ENCODE measurements around the gene ADGRV1.
"Not testable (repeated sequence)": the region's sequence is repeated elsewhere in the genome, so short reads cannot be mapped to it uniquely, and the experiment has no call there.

The ADGRV1 gene

GRCh38 chr5:90657788-90658187 lies 99.2 kb downstream of the ADGRV1 start:
- DNase-seq: no peak

- DNase-seq: no peak
Observed at GRCh38 chr5:90658620-90659019, 100.0 kb downstream of the ADGRV1 start.

- not testable (repeated sequence) for DNase-seq
Observed at GRCh38 chr5:90668079-90668565, 109.5 kb downstream of the ADGRV1 start.

- no peak for DNase-seq
Observed at GRCh38 chr5:90675222-90675621, 116.6 kb downstream of the ADGRV1 start.

GRCh38 chr5:90680921-90681563 lies 122.4 kb downstream of the ADGRV1 start:
- no peak for DNase-seq

- DNase-seq: no peak
Observed at GRCh38 chr5:90682278-90682677, 123.7 kb downstream of the ADGRV1 start.

- no peak for DNase-seq
Observed at GRCh38 chr5:90685425-90686022, 126.9 kb downstream of the ADGRV1 start.

GRCh38 chr5:90686363-90686762 lies 127.8 kb downstream of the ADGRV1 start:
- not testable (repeated sequence) for DNase-seq

- not testable (repeated sequence) for DNase-seq
Observed at GRCh38 chr5:90687458-90687857, 128.9 kb downstream of the ADGRV1 start.

GRCh38 chr5:90689064-90689463 lies 130.5 kb downstream of the ADGRV1 start:
- peak in 1 of 2 experiments; percentile 1 for DNase-seq

- peak; percentile 50 to 69 for DNase-seq
Observed at GRCh38 chr5:90690307-90690706, 131.7 kb downstream of the ADGRV1 start.

- DNase-seq: no peak
Observed at GRCh38 chr5:90691533-90691932, 132.9 kb downstream of the ADGRV1 start.

GRCh38 chr5:90696153-90696552 lies 137.6 kb downstream of the ADGRV1 start:
- DNase-seq: peak; percentile 87

- DNase-seq: no peak
Observed at GRCh38 chr5:90700299-90700698, 141.7 kb downstream of the ADGRV1 start.

- no peak for DNase-seq
Observed at GRCh38 chr5:90703932-90704331, 145.3 kb downstream of the ADGRV1 start.

GRCh38 chr5:90707698-90708097 lies 149.1 kb downstream of the ADGRV1 start:
- no peak for DNase-seq

GRCh38 chr5:90709323-90710155 lies 150.9 kb downstream of the ADGRV1 start:
- peak; percentile 9 to 37 for DNase-seq

GRCh38 chr5:90718387-90718786 lies 159.8 kb downstream of the ADGRV1 start:
- no peak for DNase-seq

- DNase-seq: no peak
Observed at GRCh38 chr5:90739567-90739966, 181.0 kb downstream of the ADGRV1 start.

GRCh38 chr5:90740244-90740799 lies 181.7 kb downstream of the ADGRV1 start:
- DNase-seq: no peak

GRCh38 chr5:90741022-90741564 lies 182.5 kb downstream of the ADGRV1 start:
- no peak for DNase-seq

- no peak for DNase-seq
Observed at GRCh38 chr5:90746119-90746518, 187.5 kb downstream of the ADGRV1 start.

GRCh38 chr5:90747175-90747574 lies 188.6 kb downstream of the ADGRV1 start:
- DNase-seq: no peak
